Activated T-cell treated with anti-CD3 and anti-CD28 coated beads for 48 hours (primary cell): Measurements from ENCODE around the gene KCNK15.

Experiments used
- DNase-seq: peaks from one replicate; pipeline ENCODE4 v3.0.0-alpha.2; 2020; ENCODE audit warnings: low read depth

KCNK15 gene

GRCh38 chr20:44788706-44789456 lies 43.2 kb downstream of the KCNK15 start:
- DNase-seq, result no peak

GRCh38 chr20:44790638-44791393 lies 45.2 kb downstream of the KCNK15 start:
- DNase-seq, result no peak

- no peak for DNase-seq
These were observed 47.1 kb downstream of the KCNK15 start for GRCh38 chr20:44792796-44793195.

- DNase-seq, result no peak
These were observed 50.2 kb downstream of the KCNK15 start for GRCh38 chr20:44795836-44796235.

GRCh38 chr20:44796311-44796710 lies 50.6 kb downstream of the KCNK15 start:
- no peak for DNase-seq

GRCh38 chr20:44796758-44797457 lies 51.2 kb downstream of the KCNK15 start:
- no peak for DNase-seq

- no peak for DNase-seq
These were observed 54.0 kb downstream of the KCNK15 start for GRCh38 chr20:44799691-44800090.

- no peak for DNase-seq
These were observed 54.9 kb downstream of the KCNK15 start for GRCh38 chr20:44800391-44801046.
